GM23338 (cell line): ENCODE measurements around the gene STAT6. TPM values are rescaled to one million over a fixed set of nuclear protein-coding genes. Genes with fewer than 3 reads are reported as not detected.

Experiments used
- ATAC-seq: fragments of 200-7000 bp; cut with Tn5 transposase; 3 replicates; pipeline ENCODE4 v1.9.1; 2020
- DNase-seq: peaks from one replicate; pipeline ENCODE4 v3.0.0-alpha.2; 2015; ENCODE audit warnings: low spot score
- H2AFZ ChIP-seq: fragments of 200-600 bp; sonication (generic); 2 replicates; pipeline ENCODE4 v1.8.0; 2016; ENCODE audit warnings: antibody characterized with exemption, mild to moderate bottlenecking, moderate library complexity
- H3F3A ChIP-seq: fragments of 200-600 bp; sonication (generic); replicated peaks from 2 replicates; pipeline ENCODE4 v1.8.0; 2017; ENCODE audit warnings: antibody characterized with exemption, mixed run types, low read depth
- H3K27ac ChIP-seq: fragments of 200-600 bp; sonication (generic); 2 replicates; pipeline ENCODE4 v1.6.1; 2016; ENCODE audit warnings: low read depth
- H3K27me3 ChIP-seq: fragments of 200-600 bp; sonication (generic); 2 replicates; pipeline ENCODE4 v1.8.0; 2016; ENCODE audit warnings: mild to moderate bottlenecking, mixed run types, moderate library complexity; ENCODE audit not compliant: insufficient read depth
- H3K36me3 ChIP-seq: fragments of 200-600 bp; sonication (generic); 2 replicates; pipeline ENCODE4 v1.8.0; 2016; ENCODE audit warnings: mild to moderate bottlenecking; ENCODE audit not compliant: insufficient read depth
- H3K4me1 ChIP-seq: fragments of 200-600 bp; sonication (generic); 2 replicates; pipeline ENCODE4 v1.8.0; 2016; ENCODE audit warnings: mild to moderate bottlenecking, moderate library complexity; ENCODE audit not compliant: insufficient read depth
- H3K4me2 ChIP-seq: fragments of 200-600 bp; sonication (generic); 2 replicates; pipeline ENCODE4 v1.7.1; 2017; ENCODE audit warnings: mixed run types
- H3K4me3 ChIP-seq: fragments of 200-600 bp; sonication (generic); 2 replicates; pipeline ENCODE4 v1.6.1; 2016; ENCODE audit warnings: mixed run types
- H3K79me2 ChIP-seq: fragments of 200-600 bp; sonication (generic); replicated peaks from 2 replicates; pipeline ENCODE4 v1.8.0; 2017; ENCODE audit warnings: mild to moderate bottlenecking; ENCODE audit not compliant: insufficient read depth
- H3K9me2 ChIP-seq: fragments of 200-600 bp; sonication (generic); 2 replicates; pipeline ENCODE4 v1.8.0; 2017; ENCODE audit not compliant: insufficient read depth
- H4K20me1 ChIP-seq: fragments of 200-600 bp; sonication (generic); replicated peaks from 2 replicates; pipeline ENCODE4 v1.8.0; 2017; ENCODE audit warnings: mild to moderate bottlenecking; ENCODE audit not compliant: insufficient read depth
- H3K27ac Mint-ChIP-seq: 2 replicates; pipeline ENCODE4 v1.8.0; 2020; ENCODE audit warnings: inconsistent platforms, mild to moderate bottlenecking, moderate library complexity, mixed read lengths
- H3K27me3 Mint-ChIP-seq: 3 replicates; pipeline ENCODE4 v1.8.0; 2022; ENCODE audit warnings: low read depth, mild to moderate bottlenecking, moderate library complexity, mixed read lengths, inconsistent platforms; ENCODE audit not compliant: insufficient read depth, poor library complexity
- H3K36me3 Mint-ChIP-seq: 3 replicates; pipeline ENCODE4 v1.8.0; 2021; ENCODE audit warnings: low read depth, mild to moderate bottlenecking, inconsistent platforms, moderate library complexity, mixed read lengths
- H3K4me1 Mint-ChIP-seq: 3 replicates; pipeline ENCODE4 v1.8.0; 2020; ENCODE audit warnings: mild to moderate bottlenecking, inconsistent platforms, mixed read lengths
- H3K4me3 Mint-ChIP-seq: 3 replicates; pipeline ENCODE4 v1.8.0; 2021; ENCODE audit warnings: moderate library complexity, mild to moderate bottlenecking, inconsistent platforms, mixed read lengths
- H3K9me3 Mint-ChIP-seq: 3 replicates; pipeline ENCODE4 v1.8.0; 2020; ENCODE audit warnings: moderate library complexity, mild to moderate bottlenecking, inconsistent platforms, mixed read lengths
- CREB1 ChIP-seq: fragments of 250-450 bp; sonication (Bioruptor Pico); IDR thresholded peaks from 2 replicates; pipeline ENCODE4 v1.5.0; 2020; ENCODE audit warnings: low read depth, mild to moderate bottlenecking, moderate library complexity
- CTCF ChIP-seq, 2 experiments: fragments of 200-600 bp in 1 of 2; sonication (generic) in 1 of 2; conservative IDR thresholded peaks; 2 replicates each; pipeline versions ENCODE4 v1.5.1 to v1.6.1; 2016 to 2017; ENCODE audit warnings: antibody characterized with exemption in 2 of 2, low read depth in 2 of 2, mild to moderate bottlenecking in 2 of 2, moderate library complexity in 1 of 2
- ETS1 ChIP-seq: IDR thresholded peaks from 2 replicates; pipeline ENCODE4 v1.6.1; 2016; ENCODE audit warnings: antibody characterized with exemption
- EZH2 ChIP-seq: fragments of 200-600 bp; sonication (generic); IDR thresholded peaks from one replicate; pipeline ENCODE4 v1.8.0; 2017; ENCODE audit warnings: antibody characterized with exemption, mild to moderate bottlenecking, low read depth; ENCODE audit not compliant: unreplicated experiment
- EZH2phosphoT487 ChIP-seq: fragments of 200-600 bp; sonication (generic); IDR thresholded peaks from one replicate; pipeline ENCODE4 v1.8.1; 2018; ENCODE audit warnings: antibody characterized with exemption; ENCODE audit not compliant: unreplicated experiment
- JUNB ChIP-seq: IDR thresholded peaks from one replicate; pipeline ENCODE4 v1.6.1; 2016; ENCODE audit warnings: antibody characterized with exemption; ENCODE audit not compliant: unreplicated experiment
- NANOG ChIP-seq: IDR thresholded peaks from 2 replicates; pipeline ENCODE4 v1.6.1; 2016; ENCODE audit warnings: antibody characterized with exemption, borderline replicate concordance
- POLR2AphosphoS5 ChIP-seq: IDR thresholded peaks from 2 replicates; pipeline ENCODE4 v1.6.1; 2016; ENCODE audit warnings: antibody characterized with exemption, low read depth
- REST ChIP-seq: IDR thresholded peaks from one replicate; pipeline ENCODE4 v1.6.1; 2018; ENCODE audit warnings: antibody characterized with exemption; ENCODE audit not compliant: unreplicated experiment
- STAT1 ChIP-seq: IDR thresholded peaks from one replicate; pipeline ENCODE4 v1.6.1; 2016; ENCODE audit warnings: antibody characterized with exemption; ENCODE audit not compliant: unreplicated experiment
- ZNF114 ChIP-seq: fragments of 250-450 bp; sonication (Bioruptor Pico); IDR thresholded peaks from 2 replicates; pipeline ENCODE4 v1.5.0; 2020; ENCODE audit warnings: mild to moderate bottlenecking, moderate library complexity
- ZNF331 ChIP-seq: fragments of 250-450 bp; sonication (Bioruptor Pico); IDR thresholded peaks from 2 replicates; pipeline ENCODE4 v1.5.0; 2020; ENCODE audit warnings: low read depth, mild to moderate bottlenecking, moderate library complexity
- ZNF462 ChIP-seq: fragments of 250-450 bp; sonication (Bioruptor Pico); IDR thresholded peaks from 2 replicates; pipeline ENCODE4 v1.5.0; 2020; ENCODE audit warnings: mild to moderate bottlenecking, moderate library complexity
- polyA plus RNA-seq: library from polyadenylated mRNA; unstranded; fragments of >200 nt; fragmentation: Nextera tagmentation; extraction: Ambion mirVana; gene quantifications from 2 replicates; pipeline ENCODE4 v1.2.1, GENCODE V29; 2016
- total RNA-seq: library from RNA; depleted of rRNA; stranded (reverse); fragments of >200 nt; shearing (Covaris generic); gene quantifications from 2 replicates; pipeline ENCODE4 v1.2.3, GENCODE V29; 2014

Gene STAT6
- total and polyA plus RNA-seq, 2 experiments from 2014 or later = 14.3 to 28.1 TPM

- no peak for TF ChIP-seq JUNB
- TF ChIP-seq POLR2AphosphoS5 = no peak
- no peak for TF ChIP-seq ZNF114 (CRISPR knock-in tag)
- TF ChIP-seq STAT1 = no peak
- TF ChIP-seq ETS1 = no peak
- no peak for TF ChIP-seq EZH2phosphoT487
- no peak for TF ChIP-seq CREB1 (CRISPR knock-in tag)
- no peak for TF ChIP-seq ZNF462 (CRISPR knock-in tag)
- no peak for TF ChIP-seq NANOG
- no peak for TF ChIP-seq REST
- no peak for TF ChIP-seq EZH2
- TF ChIP-seq ZNF331 = no peak
- TF ChIP-seq CTCF (conservative IDR thresholded peaks at IDR 0.05; ENCODE audit: low read depth in 2 of 2) = no peak
- Histone ChIP-seq H3K4me2 (no peak overlapping the region), H3K4me3 (no peak overlapping the region), H3K79me2 (no peaks in the 10 kb centered on the region), H3K27ac (no peak overlapping the region), H3F3A (0 out of 2 replicates have a peak, but pooled peaks cover 2% of the 10 kb centered on the region), H3K9me2 (no peaks in the 10 kb centered on the region; the same call in 1 of the 2 replicates), H4K20me1 (no peaks in the 10 kb centered on the region), H3K4me1 (no peaks in the 10 kb centered on the region), H2AFZ (no peak overlapping the region), H3K36me3 (no peaks in the 10 kb centered on the region), H3K27me3 (no peaks in the 10 kb centered on the region)
- peaks cover 2% of the 10 kb centered on the region; the same call in 1 of the 3 replicates for H3K4me1 Mint-ChIP-seq
- ATAC-seq = peak; percentile 35
- H3K36me3 Mint-ChIP-seq = peaks cover 1% of the 10 kb centered on the region; the same call in 1 of the 3 replicates
- no peak overlapping the region for H3K4me3 Mint-ChIP-seq
- H3K27me3 Mint-ChIP-seq = peaks cover 4% of the 10 kb centered on the region
- DNase-seq = peak; percentile 24
- no peak overlapping the region for H3K27ac Mint-ChIP-seq
- H3K9me3 Mint-ChIP-seq = no peaks in the 10 kb centered on the region
Measured at GRCh38 chr12:57048423-57049118, 62.6 kb downstream of the STAT6 start.
